Hepatocyte (in vitro differentiated cells): Measurements from ENCODE around the gene CEP85L.

Experiments used
- EZH2 ChIP-seq: fragments of 200-600 bp; sonication (generic); IDR thresholded peaks from 2 replicates; pipeline ENCODE4 v1.6.1; 2016; ENCODE audit warnings: antibody characterized with exemption, mild to moderate bottlenecking, borderline replicate concordance
- EZH2phosphoT487 ChIP-seq: fragments of 200-600 bp; sonication (generic); IDR thresholded peaks from one replicate; pipeline ENCODE4 v1.6.1; 2018; ENCODE audit warnings: antibody characterized with exemption, mild to moderate bottlenecking, low read depth, moderate library complexity; ENCODE audit not compliant: unreplicated experiment, severe bottlenecking
- TF ChIP-seq, protein P1 (sequence below): fragments of 200-600 bp; sonication (generic); IDR thresholded peaks from 2 replicates; pipeline ENCODE4 v1.5.1; 2016; ENCODE audit warnings: antibody characterized with exemption, mild to moderate bottlenecking; ENCODE audit not compliant: poor library complexity

DNA sequence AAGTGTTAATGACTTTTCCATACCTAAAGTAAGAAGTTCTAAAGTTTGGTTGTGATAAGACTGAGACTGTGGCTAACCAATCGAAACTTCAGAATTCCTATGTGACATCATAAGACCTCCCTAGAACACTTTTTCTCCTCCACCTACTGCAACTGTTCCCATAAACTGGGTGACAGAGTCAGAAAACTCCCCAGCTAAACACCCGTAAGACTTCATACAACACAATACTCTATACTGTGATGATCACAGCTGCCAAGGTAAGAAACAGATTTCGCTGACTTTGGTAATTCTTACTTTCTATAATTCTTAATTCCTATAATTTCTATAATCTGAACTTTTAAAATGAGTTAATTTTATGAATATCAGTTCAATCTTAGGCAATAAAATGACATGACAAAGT is 103.3 kb downstream of the CEP85L start, which contains the start of gene PLN:
- no peak for TF ChIP-seq EZH2
- TF ChIP-seq, protein P1, sequence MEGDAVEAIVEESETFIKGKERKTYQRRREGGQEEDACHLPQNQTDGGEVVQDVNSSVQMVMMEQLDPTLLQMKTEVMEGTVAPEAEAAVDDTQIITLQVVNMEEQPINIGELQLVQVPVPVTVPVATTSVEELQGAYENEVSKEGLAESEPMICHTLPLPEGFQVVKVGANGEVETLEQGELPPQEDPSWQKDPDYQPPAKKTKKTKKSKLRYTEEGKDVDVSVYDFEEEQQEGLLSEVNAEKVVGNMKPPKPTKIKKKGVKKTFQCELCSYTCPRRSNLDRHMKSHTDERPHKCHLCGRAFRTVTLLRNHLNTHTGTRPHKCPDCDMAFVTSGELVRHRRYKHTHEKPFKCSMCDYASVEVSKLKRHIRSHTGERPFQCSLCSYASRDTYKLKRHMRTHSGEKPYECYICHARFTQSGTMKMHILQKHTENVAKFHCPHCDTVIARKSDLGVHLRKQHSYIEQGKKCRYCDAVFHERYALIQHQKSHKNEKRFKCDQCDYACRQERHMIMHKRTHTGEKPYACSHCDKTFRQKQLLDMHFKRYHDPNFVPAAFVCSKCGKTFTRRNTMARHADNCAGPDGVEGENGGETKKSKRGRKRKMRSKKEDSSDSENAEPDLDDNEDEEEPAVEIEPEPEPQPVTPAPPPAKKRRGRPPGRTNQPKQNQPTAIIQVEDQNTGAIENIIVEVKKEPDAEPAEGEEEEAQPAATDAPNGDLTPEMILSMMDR = no peak
- no peak for TF ChIP-seq EZH2phosphoT487
